ENCODE data around the gene BAK1. TPM values are rescaled to one million over a fixed set of nuclear protein-coding genes. Genes with fewer than 3 reads are reported as not detected.

BAK1 gene
- total RNA-seq, 1 donor from 2014 or later = 27.3 TPM

GRCh38 chr6:33584700-33585402 is 4.8 kb upstream of the BAK1 start:
- Mint-ChIP-seq H3K4me3 (no peak overlapping the region), H3K36me3 (no peaks in the 10 kb centered on the region)
- DNase-seq (ENCODE audit: extremely low spot score, unreplicated experiment) = no peak

GRCh38 chr6:33583591-33584155 is 3.6 kb upstream of the BAK1 start:
- H3K27me3 Mint-ChIP-seq = no peaks in the 10 kb centered on the region
- no peak overlapping the region for H3K27ac Mint-ChIP-seq
- H3K4me1 Mint-ChIP-seq (ENCODE audit: unreplicated experiment) = peaks cover 23% of the 10 kb centered on the region
- peak; percentile 63 for TF ChIP-seq CTCF (conservative IDR thresholded peaks at IDR 0.05)
- no peaks in the 10 kb centered on the region for H3K9me3 Mint-ChIP-seq
- no peak for DNase-seq (ENCODE audit: extremely low spot score, unreplicated experiment)
- H3K4me3 Mint-ChIP-seq = no peak overlapping the region
- no peaks in the 10 kb centered on the region for H3K36me3 Mint-ChIP-seq

More at GRCh38 chr6:33584700-33585402, 4.8 kb upstream of the BAK1 start:
- H3K27me3 Mint-ChIP-seq = no peaks in the 10 kb centered on the region
- TF ChIP-seq CTCF (conservative IDR thresholded peaks at IDR 0.05) = no peak
- H3K9me3 Mint-ChIP-seq = no peaks in the 10 kb centered on the region
- no peak overlapping the region for H3K27ac Mint-ChIP-seq
- peaks cover 20% of the 10 kb centered on the region for H3K4me1 Mint-ChIP-seq (ENCODE audit: unreplicated experiment)

GRCh38 chr6:33581186-33581585 is 1.1 kb upstream of the BAK1 start:
- peaks cover 28% of the 10 kb centered on the region for H3K4me1 Mint-ChIP-seq (ENCODE audit: unreplicated experiment)
- DNase-seq (ENCODE audit: extremely low spot score, unreplicated experiment) = no peak
- no peak for TF ChIP-seq CTCF (conservative IDR thresholded peaks at IDR 0.05)
- no peaks in the 10 kb centered on the region for H3K27me3 Mint-ChIP-seq
- H3K36me3 Mint-ChIP-seq = no peaks in the 10 kb centered on the region
- no peak overlapping the region for H3K4me3 Mint-ChIP-seq
- no peaks in the 10 kb centered on the region for H3K9me3 Mint-ChIP-seq
- H3K27ac Mint-ChIP-seq = no peak overlapping the region

DNA sequence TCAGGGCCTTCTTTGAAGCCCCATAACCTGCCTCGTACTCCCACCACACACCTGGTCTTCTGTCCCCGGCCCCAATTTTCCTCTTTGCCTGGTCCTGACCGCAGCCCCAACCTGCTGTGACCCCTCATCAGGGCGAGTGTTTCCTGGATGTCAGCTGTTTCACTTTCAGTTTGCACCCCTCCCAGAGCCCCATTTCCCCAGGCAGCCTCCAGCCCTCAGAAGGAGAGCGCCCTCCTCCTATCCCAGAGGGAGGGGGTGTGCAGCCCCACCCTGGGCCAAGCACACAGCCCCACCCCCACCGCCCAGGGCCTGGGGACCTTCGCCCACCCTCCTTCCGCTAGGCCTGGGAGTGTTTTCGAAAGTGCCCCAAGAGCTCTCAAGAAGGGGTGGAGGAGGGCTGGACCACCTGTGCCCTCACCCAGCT is 1.5 kb downstream of the BAK1 start:
- Mint-ChIP-seq H3K4me1 (ENCODE audit: unreplicated experiment) (peaks cover 18% of the 10 kb centered on the region), H3K36me3 (no peaks in the 10 kb centered on the region), H3K9me3 (no peaks in the 10 kb centered on the region), H3K27me3 (no peaks in the 10 kb centered on the region), H3K27ac (peak overlapping the region; percentile 67), H3K4me3 (peak overlapping the region; percentile 81)
- no peak for TF ChIP-seq CTCF (conservative IDR thresholded peaks at IDR 0.05)
- no peak for DNase-seq (ENCODE audit: extremely low spot score, unreplicated experiment)

- Mint-ChIP-seq H3K4me1 (ENCODE audit: unreplicated experiment) (peaks cover 16% of the 10 kb centered on the region), H3K9me3 (no peaks in the 10 kb centered on the region), H3K36me3 (no peaks in the 10 kb centered on the region), H3K4me3 (peak overlapping the region; percentile 75), H3K27me3 (no peaks in the 10 kb centered on the region), H3K27ac (peak overlapping the region; percentile 67)
- TF ChIP-seq CTCF (conservative IDR thresholded peaks at IDR 0.05) = no peak
- no peak for DNase-seq (ENCODE audit: extremely low spot score, unreplicated experiment)
Measured at GRCh38 chr6:33578164-33578563, 1.9 kb downstream of the BAK1 start.
